ENCODE data around the gene AKAIN1.

AKAIN1 gene, protein sequence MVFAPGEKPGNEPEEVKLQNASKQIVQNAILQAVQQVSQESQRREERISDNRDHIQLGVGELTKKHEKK

GRCh38 chr18:5197032-5197434 lies at the start of gene AKAIN1:
TSS of gene AKAIN1 (minus strand) at chr18:5197257. CDS start at chr18:5197053, 204 bp downstream.
- no peaks in the 10 kb centered on the region for H3K9me3 ChIP-seq
- H3K27me3 ChIP-seq (ENCODE audit: low read depth), result no peaks in the 10 kb centered on the region
- no peaks in the 10 kb centered on the region for H3K4me1 ChIP-seq
- no peak within 1 kb of the TSS for H3K4me3 ChIP-seq
- H3K36me3 ChIP-seq (replicated peaks), result no peaks in the 10 kb centered on the region
- in situ Hi-C loops (cut with MboI; ENCODE audit: low sequenced_read_pairs), result no loop called here
- DNase-seq (ENCODE audit: low spot score in 2 of 2), result peak; percentile 12 to 53

- H3K36me3 ChIP-seq (replicated peaks), result no peaks in the 10 kb centered on the region
- in situ Hi-C loops (cut with MboI; ENCODE audit: low sequenced_read_pairs), result no loop called here
These were observed 47.9 kb upstream of the AKAIN1 start for GRCh38 chr18:5244941-5245340.

DNA sequence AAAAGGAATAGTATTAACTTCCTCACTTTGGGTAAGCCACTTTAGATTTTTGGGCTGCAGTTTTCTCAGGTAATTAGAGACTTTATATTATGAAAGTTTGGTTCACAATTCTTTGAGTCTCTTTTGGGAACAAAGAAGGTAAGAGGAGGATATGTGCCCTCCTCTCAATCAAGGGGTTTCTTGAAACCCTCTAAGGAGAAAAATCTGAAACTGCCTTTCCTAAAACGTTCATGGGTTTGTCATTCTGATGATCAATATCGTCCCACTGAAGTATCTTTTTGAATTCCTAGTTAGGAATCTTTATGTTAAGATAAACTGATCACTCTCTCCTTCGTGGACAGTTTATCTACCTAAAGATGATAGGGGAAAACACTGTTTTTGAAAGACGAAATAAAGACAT lies 42.4 kb upstream of the AKAIN1 start:
- Histone ChIP-seq H3K27me3 (ENCODE audit: low read depth) (no peaks in the 10 kb centered on the region; the same call in 1 of the 2 replicates), H3K9me3 (no peaks in the 10 kb centered on the region), H3K4me3 (no peak overlapping the region), H3K36me3 (replicated peaks) (no peaks in the 10 kb centered on the region), H3K4me1 (no peaks in the 10 kb centered on the region)
- in situ Hi-C loops (cut with MboI; ENCODE audit: low sequenced_read_pairs), result no loop called here
- DNase-seq (ENCODE audit: low spot score in 2 of 2), result no peak

More at GRCh38 chr18:5244941-5245340, 47.9 kb upstream of the AKAIN1 start:
- Histone ChIP-seq H3K9me3 (no peaks in the 10 kb centered on the region), H3K27me3 (ENCODE audit: low read depth) (no peaks in the 10 kb centered on the region), H3K4me1 (no peaks in the 10 kb centered on the region), H3K4me3 (no peak overlapping the region)
- no peak for DNase-seq (ENCODE audit: low spot score in 2 of 2)

- no peaks in the 10 kb centered on the region for H3K9me3 ChIP-seq
- in situ Hi-C loops (cut with MboI; ENCODE audit: low sequenced_read_pairs), result no loop called here
- no peaks in the 10 kb centered on the region for H3K36me3 ChIP-seq (replicated peaks)
- no peak overlapping the region for H3K4me3 ChIP-seq
- H3K4me1 ChIP-seq, result no peaks in the 10 kb centered on the region
- DNase-seq (ENCODE audit: low spot score in 2 of 2), result no peak
- H3K27me3 ChIP-seq (ENCODE audit: low read depth), result no peaks in the 10 kb centered on the region; the same call in 1 of the 2 replicates
These were observed 41.4 kb upstream of the AKAIN1 start for GRCh38 chr18:5238371-5238976.

GRCh38 chr18:5237723-5238370 lies 40.8 kb upstream of the AKAIN1 start:
- in situ Hi-C loops (cut with MboI; ENCODE audit: low sequenced_read_pairs), result no loop called here
- H3K36me3 ChIP-seq (replicated peaks), result no peaks in the 10 kb centered on the region
- H3K4me1 ChIP-seq, result no peaks in the 10 kb centered on the region
- no peak for DNase-seq (ENCODE audit: low spot score in 2 of 2)
- H3K9me3 ChIP-seq, result no peaks in the 10 kb centered on the region
- no peak overlapping the region for H3K4me3 ChIP-seq
- H3K27me3 ChIP-seq (ENCODE audit: low read depth), result no peaks in the 10 kb centered on the region; the same call in 1 of the 2 replicates

GRCh38 chr18:5237083-5237722 lies 40.1 kb upstream of the AKAIN1 start:
- no peak for DNase-seq (ENCODE audit: low spot score in 2 of 2)
- no peaks in the 10 kb centered on the region for H3K9me3 ChIP-seq
- no peak overlapping the region for H3K4me3 ChIP-seq
- H3K27me3 ChIP-seq (ENCODE audit: low read depth), result no peaks in the 10 kb centered on the region; the same call in 1 of the 2 replicates
- in situ Hi-C loops (cut with MboI; ENCODE audit: low sequenced_read_pairs), result no loop called here
- H3K36me3 ChIP-seq (replicated peaks), result no peaks in the 10 kb centered on the region
- no peaks in the 10 kb centered on the region for H3K4me1 ChIP-seq

- no peak overlapping the region for H3K4me3 ChIP-seq
- in situ Hi-C loops (cut with MboI; ENCODE audit: low sequenced_read_pairs), result no loop called here
These were observed 17.7 kb upstream of the AKAIN1 start for GRCh38 chr18:5214583-5215351.

DNA sequence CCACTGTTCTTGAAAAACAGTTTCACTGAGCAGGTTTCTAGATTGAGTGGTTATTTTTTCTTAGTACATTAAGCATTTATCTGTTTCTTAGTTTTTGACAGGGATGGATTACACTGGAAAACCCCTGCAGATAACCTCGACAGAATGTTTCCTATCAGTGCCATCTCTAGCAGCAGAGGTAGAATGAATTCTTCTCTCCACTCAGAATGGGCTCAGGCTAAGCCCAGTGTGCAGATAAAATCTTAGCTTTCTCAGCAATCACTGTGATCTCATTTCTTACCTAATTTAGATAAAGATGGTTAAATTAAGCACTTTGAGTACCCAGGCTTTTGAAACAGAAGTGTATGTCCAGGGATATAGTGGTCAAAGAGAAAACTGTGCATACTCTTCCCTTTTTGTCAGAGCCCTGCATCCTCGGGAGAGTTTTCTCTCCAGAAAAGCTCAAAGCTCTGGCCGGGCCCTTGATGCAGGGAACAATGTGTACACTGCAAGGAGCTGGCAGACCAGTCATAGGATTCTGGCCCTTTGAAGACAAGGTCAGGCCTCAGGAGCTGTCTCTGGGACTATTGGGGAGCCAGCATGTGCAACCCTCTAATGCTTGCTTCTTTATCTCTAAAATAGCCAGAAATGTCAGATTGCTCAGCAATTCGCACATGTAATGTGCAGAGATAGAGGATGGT lies 10.6 kb upstream of the AKAIN1 start:
- Histone ChIP-seq H3K9me3 (no peaks in the 10 kb centered on the region), H3K27me3 (ENCODE audit: low read depth) (no peaks in the 10 kb centered on the region), H3K4me3 (no peak overlapping the region), H3K36me3 (replicated peaks) (no peaks in the 10 kb centered on the region), H3K4me1 (no peaks in the 10 kb centered on the region)
- in situ Hi-C loops (cut with MboI; ENCODE audit: low sequenced_read_pairs), result no loop called here
- no peak for DNase-seq (ENCODE audit: low spot score in 2 of 2)

More at GRCh38 chr18:5214583-5215351, 17.7 kb upstream of the AKAIN1 start:
- Histone ChIP-seq H3K9me3 (no peaks in the 10 kb centered on the region), H3K36me3 (replicated peaks) (no peaks in the 10 kb centered on the region), H3K27me3 (ENCODE audit: low read depth) (no peaks in the 10 kb centered on the region), H3K4me1 (no peaks in the 10 kb centered on the region)
- no peak for DNase-seq (ENCODE audit: low spot score in 2 of 2)

GRCh38 chr18:5198311-5198710 lies 1.3 kb upstream of the AKAIN1 start:
- no peaks in the 10 kb centered on the region for H3K4me1 ChIP-seq
- no peaks in the 10 kb centered on the region for H3K9me3 ChIP-seq
- no peaks in the 10 kb centered on the region for H3K36me3 ChIP-seq (replicated peaks)
- in situ Hi-C loops (cut with MboI; ENCODE audit: low sequenced_read_pairs), result no loop called here
- no peak for DNase-seq (ENCODE audit: low spot score in 2 of 2)
- H3K4me3 ChIP-seq, result no peak overlapping the region
- H3K27me3 ChIP-seq (ENCODE audit: low read depth), result no peaks in the 10 kb centered on the region

DNA sequence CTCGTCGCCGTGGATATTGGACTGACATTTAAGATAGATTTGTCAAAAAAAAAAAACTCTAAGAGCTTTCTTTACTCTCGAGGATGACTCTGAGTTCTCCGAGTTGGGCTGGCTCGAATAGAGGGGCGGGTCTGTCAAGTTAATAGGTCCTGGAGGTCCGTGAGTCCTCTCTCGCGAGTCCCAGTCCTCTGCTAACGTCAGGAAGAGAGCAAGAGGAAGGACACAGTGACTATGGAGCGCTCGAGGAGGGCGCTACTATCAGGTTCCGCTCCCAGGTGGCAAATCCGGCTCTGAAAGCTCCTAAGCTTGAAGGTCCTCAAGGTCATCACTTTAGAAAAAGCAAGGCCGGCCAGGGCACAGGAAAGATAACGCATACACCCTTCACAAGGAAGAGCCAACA lies 404 bp upstream of the AKAIN1 start:
- H3K27me3 ChIP-seq (ENCODE audit: low read depth), result no peaks in the 10 kb centered on the region
- no peak overlapping the region for H3K4me3 ChIP-seq
- in situ Hi-C loops (cut with MboI; ENCODE audit: low sequenced_read_pairs), result no loop called here
- no peak for DNase-seq (ENCODE audit: low spot score in 2 of 2)
- no peaks in the 10 kb centered on the region for H3K36me3 ChIP-seq (replicated peaks)
- no peaks in the 10 kb centered on the region for H3K4me1 ChIP-seq
- no peaks in the 10 kb centered on the region for H3K9me3 ChIP-seq

GRCh38 chr18:5196253-5197031 lies 615 bp downstream of the AKAIN1 start:
- DNase-seq (ENCODE audit: low spot score in 2 of 2), result no peak
- H3K27me3 ChIP-seq (ENCODE audit: low read depth), result no peaks in the 10 kb centered on the region
- H3K4me3 ChIP-seq, result no peak overlapping the region
- no peaks in the 10 kb centered on the region for H3K9me3 ChIP-seq
- in situ Hi-C loops (cut with MboI; ENCODE audit: low sequenced_read_pairs), result no loop called here
- no peaks in the 10 kb centered on the region for H3K36me3 ChIP-seq (replicated peaks)
- no peaks in the 10 kb centered on the region for H3K4me1 ChIP-seq

- H3K36me3 ChIP-seq (replicated peaks), result no peaks in the 10 kb centered on the region
- H3K9me3 ChIP-seq, result no peaks in the 10 kb centered on the region
- no peaks in the 10 kb centered on the region for H3K4me1 ChIP-seq
- no peaks in the 10 kb centered on the region for H3K27me3 ChIP-seq (ENCODE audit: low read depth)
- in situ Hi-C loops (cut with MboI; ENCODE audit: low sequenced_read_pairs), result no loop called here
- no peak overlapping the region for H3K4me3 ChIP-seq
- no peak for DNase-seq (ENCODE audit: low spot score in 2 of 2)
These were observed 1.4 kb downstream of the AKAIN1 start for GRCh38 chr18:5195656-5196055.

GRCh38 chr18:5180254-5180653 lies 16.8 kb downstream of the AKAIN1 start:
- Histone ChIP-seq H3K4me3 (no peak overlapping the region), H3K36me3 (replicated peaks) (no peaks in the 10 kb centered on the region), H3K9me3 (no peaks in the 10 kb centered on the region), H3K27me3 (ENCODE audit: low read depth) (no peaks in the 10 kb centered on the region), H3K4me1 (no peaks in the 10 kb centered on the region)
- DNase-seq (ENCODE audit: low spot score in 2 of 2), result no peak
- in situ Hi-C loops (cut with MboI; ENCODE audit: low sequenced_read_pairs), result no loop called here

Data from HAP-1 (cell line).